GM21447 (cell line): ENCODE results near the gene RBM10.

ENCODE experiments used
- ATAC-seq: cut with Tn5 transposase; IDR thresholded peaks from one replicate; pipeline ENCODE4 v1.9.1; 2021; ENCODE audit not compliant: unreplicated experiment

The RBM10 gene

GRCh38 chrX:47194194-47194787, 49.3 kb downstream of the RBM10 start:
- no peak for ATAC-seq

GRCh38 chrX:47196098-47196497, 51.1 kb downstream of the RBM10 start:
- ATAC-seq: no peak

GRCh38 chrX:47197526-47197925, 52.5 kb downstream of the RBM10 start:
- ATAC-seq: no peak

GRCh38 chrX:47198026-47198686, 53.1 kb downstream of the RBM10 start:
- no peak for ATAC-seq

GRCh38 chrX:47198687-47199080, 53.7 kb downstream of the RBM10 start:
- ATAC-seq: no peak

GRCh38 chrX:47199286-47199685, 54.3 kb downstream of the RBM10 start:
- no peak for ATAC-seq

GRCh38 chrX:47200385-47201150, 55.5 kb downstream of the RBM10 start:
- ATAC-seq: no peak

- no peak for ATAC-seq
Measured at GRCh38 chrX:47201345-47201944, 56.4 kb downstream of the RBM10 start.

- ATAC-seq: no peak
Measured at GRCh38 chrX:47202316-47202715, 57.3 kb downstream of the RBM10 start.

GRCh38 chrX:47202877-47203276, 57.9 kb downstream of the RBM10 start:
- ATAC-seq: no peak

GRCh38 chrX:47204970-47205369, 59.9 kb downstream of the RBM10 start:
- ATAC-seq: no peak

- ATAC-seq: no peak
Measured at GRCh38 chrX:47206316-47206715, 61.3 kb downstream of the RBM10 start.

- no peak for ATAC-seq
Measured at GRCh38 chrX:47208108-47208507, 63.1 kb downstream of the RBM10 start.

GRCh38 chrX:47209508-47210238, 64.7 kb downstream of the RBM10 start:
- no peak for ATAC-seq

GRCh38 chrX:47210661-47211425, 65.8 kb downstream of the RBM10 start:
- ATAC-seq: no peak

- no peak for ATAC-seq
Measured at GRCh38 chrX:47212381-47213293, 67.6 kb downstream of the RBM10 start.

GRCh38 chrX:47214435-47215077, 69.5 kb downstream of the RBM10 start:
- no peak for ATAC-seq

- ATAC-seq: no peak
Measured at GRCh38 chrX:47215291-47215900, 70.4 kb downstream of the RBM10 start.
